ENCODE results near the gene FAM110A.

GRCh38 chr20:792248-792647, 41.3 kb upstream of the FAM110A start:
- TF ChIP-seq POLR2AphosphoS5 (IDR thresholded peaks at IDR 0.05; ENCODE audit: low read depth, low read length) (no peak), POLR2A (IDR thresholded peaks at IDR 0.05; ENCODE audit: low read depth, low read length) (no peak)
